Activated CD4-positive, alpha-beta T cell treated with anti-CD3 and anti-CD28 coated beads, Interleukin-2, amount 10 ng/mL, durations not matched to agents 7 days and 5 days (primary cell): ENCODE data around the gene PCSK7. TPM values are rescaled to one million over a fixed set of nuclear protein-coding genes. Genes with fewer than 3 reads are reported as not detected.

Source experiments
- CTCF ChIA-PET: fragments of 350-600 bp; sonication (Branson Sonifier 250); formaldehyde crosslinking; loops from one replicate; lab custom pipeline; 2021; ENCODE audit warnings: antibody characterized with exemption; lab: Charles Lee
- POLR2A ChIA-PET: fragments of 350-600 bp; sonication (Branson Sonifier 250); formaldehyde crosslinking; loops from one replicate; lab custom pipeline; 2021; ENCODE audit warnings: antibody characterized with exemption; lab: Charles Lee
- DNase-seq: peaks from one replicate; pipeline ENCODE4 v3.0.0-alpha.2; 2020
- H3K27ac Mint-ChIP-seq: one replicate; pipeline ENCODE4 v1.8.0; 2021; ENCODE audit warnings: mild to moderate bottlenecking, moderate library complexity, mixed read lengths
- H3K27me3 Mint-ChIP-seq: one replicate; pipeline ENCODE4 v1.8.0; 2021; ENCODE audit warnings: mixed read lengths
- H3K36me3 Mint-ChIP-seq: one replicate; pipeline ENCODE4 v1.8.0; 2021; ENCODE audit warnings: low read depth, mixed read lengths
- H3K4me1 Mint-ChIP-seq: one replicate; pipeline ENCODE4 v1.8.0; 2021; ENCODE audit warnings: mixed read lengths
- H3K4me3 Mint-ChIP-seq: one replicate; pipeline ENCODE4 v1.8.0; 2021; ENCODE audit warnings: mild to moderate bottlenecking, moderate library complexity, mixed read lengths
- H3K9me3 Mint-ChIP-seq: one replicate; pipeline ENCODE4 v1.8.0; 2021; ENCODE audit warnings: mixed read lengths
- total RNA-seq, 2 experiments: library from RNA; stranded (reverse); gene quantifications; one replicate each; pipeline ENCODE4 v1.2.3, GENCODE V29; 2021

The PCSK7 gene
- total RNA-seq, 2 experiments from 2014 or later = 187 to 224 TPM

- DNase-seq = no peak
- Mint-ChIP-seq H3K4me1 (peaks cover 9% of the 10 kb centered on the region), H3K4me3 (no peak overlapping the region), H3K36me3 (peaks cover 7% of the 10 kb centered on the region), H3K9me3 (no peaks in the 10 kb centered on the region), H3K27ac (no peak overlapping the region), H3K27me3 (no peaks in the 10 kb centered on the region)
- POLR2A ChIA-PET = no interaction called here
- CTCF ChIA-PET = no interaction called here
Observed at GRCh38 chr11:117255966-117256365, 24.1 kb upstream of the PCSK7 start.

GRCh38 chr11:117251506-117251905 is 19.6 kb upstream of the PCSK7 start:
- Mint-ChIP-seq H3K4me1 (peaks cover 4% of the 10 kb centered on the region), H3K36me3 (peaks cover 14% of the 10 kb centered on the region), H3K4me3 (no peak overlapping the region), H3K27me3 (no peaks in the 10 kb centered on the region), H3K9me3 (no peaks in the 10 kb centered on the region), H3K27ac (no peak overlapping the region)
- POLR2A ChIA-PET = no interaction called here
- DNase-seq = no peak
- CTCF ChIA-PET = no interaction called here

- CTCF ChIA-PET = no interaction called here
- DNase-seq = no peak
- POLR2A ChIA-PET = no interaction called here
- Mint-ChIP-seq H3K4me3 (no peak overlapping the region), H3K27me3 (no peaks in the 10 kb centered on the region), H3K27ac (no peak overlapping the region), H3K9me3 (no peaks in the 10 kb centered on the region), H3K36me3 (peaks cover 23% of the 10 kb centered on the region), H3K4me1 (peaks cover 3% of the 10 kb centered on the region)
Observed at GRCh38 chr11:117249571-117249970, 17.7 kb upstream of the PCSK7 start.

- Mint-ChIP-seq H3K4me3 (no peak overlapping the region), H3K27me3 (no peaks in the 10 kb centered on the region), H3K9me3 (no peaks in the 10 kb centered on the region), H3K36me3 (peaks cover 28% of the 10 kb centered on the region), H3K27ac (no peak overlapping the region), H3K4me1 (peaks cover 3% of the 10 kb centered on the region)
- no peak for DNase-seq
- ChIA-PET POLR2A (interaction anchor here (0.7 kb wide), 1 partner anchor 141 kb away, joined by 3 read pairs; no protein-coding TSS in a partner anchor), CTCF (interaction anchor here (1.1 kb wide), 1 partner anchor 15 kb away, joined by 3 read pairs; no protein-coding TSS in a partner anchor)
Observed at GRCh38 chr11:117248341-117248740, 16.5 kb upstream of the PCSK7 start.

DNA sequence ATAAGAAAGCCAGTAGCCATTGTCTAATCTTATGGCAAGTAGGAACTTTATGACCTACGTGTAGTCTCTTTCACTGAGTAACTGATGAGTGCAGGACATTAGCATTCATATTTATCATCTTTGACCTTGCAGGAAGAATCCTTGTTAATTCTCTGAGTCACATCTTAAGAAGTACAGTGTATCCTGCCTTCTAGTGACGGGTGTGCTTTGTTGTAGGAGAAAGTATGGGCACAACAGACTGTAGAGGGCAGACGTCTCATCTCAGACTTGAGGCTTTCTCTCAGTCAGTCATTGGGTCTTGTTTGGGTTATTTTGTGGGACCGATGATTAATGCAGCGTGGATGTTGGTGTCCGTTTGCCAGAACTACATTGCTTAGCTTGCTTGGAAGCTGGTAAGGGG is 7.4 kb upstream of the PCSK7 start:
- CTCF ChIA-PET = interaction anchor here (1.2 to 1.8 kb wide), 2 partner anchors 8 to 13 kb away, joined by 5 to 7 read pairs; partner anchors contain the start of gene PCSK7
- peaks cover 22% of the 10 kb centered on the region for H3K36me3 Mint-ChIP-seq
- POLR2A ChIA-PET = no interaction called here
- no peak overlapping the region for H3K4me3 Mint-ChIP-seq
- peaks cover 7% of the 10 kb centered on the region for H3K4me1 Mint-ChIP-seq
- no peaks in the 10 kb centered on the region for H3K9me3 Mint-ChIP-seq
- DNase-seq = no peak
- no peak overlapping the region for H3K27ac Mint-ChIP-seq
- no peaks in the 10 kb centered on the region for H3K27me3 Mint-ChIP-seq

- Mint-ChIP-seq H3K4me3 (no peak overlapping the region), H3K4me1 (peaks cover 18% of the 10 kb centered on the region), H3K9me3 (no peaks in the 10 kb centered on the region), H3K27ac (no peak overlapping the region), H3K36me3 (peaks cover 18% of the 10 kb centered on the region), H3K27me3 (no peaks in the 10 kb centered on the region)
- POLR2A ChIA-PET = no interaction called here
- CTCF ChIA-PET = interaction anchor here (1.5 kb wide), 1 partner anchor 12 kb away, joined by 4 read pairs; no protein-coding TSS in a partner anchor
- DNase-seq = no peak
Observed at GRCh38 chr11:117238221-117238620, 6.3 kb upstream of the PCSK7 start.

GRCh38 chr11:117232911-117233409 is 1.1 kb upstream of the PCSK7 start:
- Mint-ChIP-seq H3K36me3 (peaks cover 36% of the 10 kb centered on the region), H3K9me3 (no peaks in the 10 kb centered on the region), H3K4me3 (peak overlapping the region; percentile 85), H3K27ac (peak overlapping the region; percentile 89), H3K4me1 (peaks cover 44% of the 10 kb centered on the region), H3K27me3 (no peaks in the 10 kb centered on the region)
- CTCF ChIA-PET = interaction anchor here (0.7 to 1.7 kb wide), 5 partner anchors 11 to 41 kb away, joined by 3 to 11 read pairs (median 3); no protein-coding TSS in a partner anchor
- POLR2A ChIA-PET = no interaction called here
- no peak for DNase-seq

DNA sequence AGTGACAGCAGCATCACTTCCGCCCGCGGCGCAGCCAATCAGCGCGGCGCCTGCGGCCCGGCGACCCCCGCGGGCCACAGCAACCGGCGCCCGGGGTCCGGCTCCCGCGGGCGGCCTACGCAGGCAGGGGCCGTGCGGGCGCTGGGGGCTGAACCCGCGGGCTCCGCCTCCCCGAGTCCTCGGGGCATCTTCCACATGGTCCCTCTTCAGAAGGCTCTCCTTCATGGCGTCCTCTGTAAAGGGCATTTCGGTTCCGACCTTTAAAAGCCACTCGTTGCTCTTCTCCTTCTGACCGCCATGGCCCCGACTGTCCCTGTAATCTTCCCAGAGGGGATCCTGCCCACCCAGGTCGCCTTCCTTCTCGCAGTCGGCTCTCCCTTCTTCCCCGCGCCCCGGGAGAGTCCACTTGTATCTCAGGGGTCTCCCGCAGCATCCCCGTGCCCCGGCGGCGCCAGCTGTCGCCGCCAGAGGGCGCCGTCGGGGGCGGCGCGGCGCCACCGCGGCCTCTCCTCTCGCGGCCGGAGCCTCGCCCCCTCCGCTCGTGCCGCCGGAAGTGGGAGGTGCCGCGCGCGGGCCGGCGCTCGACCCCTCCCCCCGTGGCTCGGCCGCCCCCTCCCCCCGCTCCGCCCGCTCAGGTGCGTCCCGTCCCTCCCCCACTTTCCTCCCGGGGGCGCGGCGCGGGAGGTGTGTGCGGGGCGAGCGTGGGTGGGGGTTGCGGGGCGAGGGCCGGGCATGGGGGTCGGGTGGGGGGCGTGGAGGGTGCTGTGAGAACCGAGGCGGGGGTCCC is 412 bp upstream of the PCSK7 start, which contains the start of gene RNF214:
Gene RNF214 (plus strand): TSS at position 580 of the 787 bp plus-strand sequence. CDS start 1,602 bp downstream, outside the sequence.
- peaks cover 45% of the 10 kb centered on the region for H3K4me1 Mint-ChIP-seq
- ChIA-PET POLR2A (interaction anchor here (0.9 kb wide), 1 partner anchor 88 kb away, joined by 5 read pairs; no protein-coding TSS in a partner anchor), CTCF (interaction anchor here (0.8 to 2.3 kb wide), 10 partner anchors 7 to 72 kb away, joined by 3 to 11 read pairs (median 4); no protein-coding TSS in a partner anchor)
- peak; percentile 71 for DNase-seq
- H3K27ac Mint-ChIP-seq = peak within 1 kb of the TSS; percentile 100
- peak within 1 kb of the TSS; percentile 98 for H3K4me3 Mint-ChIP-seq
- H3K27me3 Mint-ChIP-seq = no peaks in the 10 kb centered on the region
- peaks cover 41% of the 10 kb centered on the region for H3K36me3 Mint-ChIP-seq
- no peaks in the 10 kb centered on the region for H3K9me3 Mint-ChIP-seq

DNA sequence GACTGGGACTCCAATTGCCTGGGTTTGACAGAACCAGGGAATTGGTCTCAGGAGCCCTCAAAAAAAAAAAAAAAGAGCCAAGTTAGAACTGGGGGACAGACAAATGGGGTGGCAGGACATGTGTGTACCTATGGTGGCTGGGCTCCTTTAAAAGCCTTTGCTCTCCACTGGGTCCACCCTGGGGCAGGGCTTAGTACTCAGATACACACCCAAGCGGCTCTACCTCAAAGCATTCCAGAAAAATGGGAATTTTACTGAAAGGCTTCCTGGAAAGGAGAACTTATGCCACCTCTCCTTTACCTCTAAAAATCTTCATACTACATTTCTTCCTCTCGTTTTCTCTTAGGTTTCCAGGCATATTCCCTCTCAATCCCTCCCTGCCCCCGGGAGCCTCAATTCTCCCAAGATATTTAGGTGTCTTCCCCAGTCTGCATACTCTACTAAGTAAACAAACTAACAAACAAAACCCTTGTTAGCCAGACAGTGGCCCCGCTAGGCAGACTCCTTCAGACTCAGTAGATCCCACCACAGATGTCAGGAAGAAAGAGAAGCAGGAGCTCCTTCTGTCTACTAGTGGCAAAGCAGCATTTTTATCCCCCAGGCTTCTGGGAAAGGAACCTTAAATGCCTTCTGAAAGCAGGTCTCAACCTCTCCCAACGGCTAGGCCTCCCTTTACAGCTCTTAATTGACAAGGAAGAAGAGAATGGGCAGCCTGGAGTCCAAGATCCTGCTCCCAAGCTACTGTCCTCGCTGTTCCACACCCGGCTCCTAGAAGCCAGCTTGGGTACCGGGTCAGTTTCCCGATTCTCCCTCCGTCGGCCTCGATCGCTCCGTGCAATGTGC is 653 bp downstream of the PCSK7 start:
- DNase-seq = no peak
- Mint-ChIP-seq H3K27me3 (no peaks in the 10 kb centered on the region), H3K27ac (peak overlapping the region; percentile 96), H3K36me3 (peaks cover 48% of the 10 kb centered on the region), H3K9me3 (no peaks in the 10 kb centered on the region), H3K4me3 (peak overlapping the region; percentile 98), H3K4me1 (peaks cover 53% of the 10 kb centered on the region)
- POLR2A ChIA-PET = interaction anchor here (0.9 kb wide), 1 partner anchor 86 kb away, joined by 5 read pairs; no protein-coding TSS in a partner anchor
- CTCF ChIA-PET = interaction anchor here (0.6 to 2.3 kb wide), 15 partner anchors 9 to 581 kb away, joined by 3 to 11 read pairs (median 3); no protein-coding TSS in a partner anchor

DNA sequence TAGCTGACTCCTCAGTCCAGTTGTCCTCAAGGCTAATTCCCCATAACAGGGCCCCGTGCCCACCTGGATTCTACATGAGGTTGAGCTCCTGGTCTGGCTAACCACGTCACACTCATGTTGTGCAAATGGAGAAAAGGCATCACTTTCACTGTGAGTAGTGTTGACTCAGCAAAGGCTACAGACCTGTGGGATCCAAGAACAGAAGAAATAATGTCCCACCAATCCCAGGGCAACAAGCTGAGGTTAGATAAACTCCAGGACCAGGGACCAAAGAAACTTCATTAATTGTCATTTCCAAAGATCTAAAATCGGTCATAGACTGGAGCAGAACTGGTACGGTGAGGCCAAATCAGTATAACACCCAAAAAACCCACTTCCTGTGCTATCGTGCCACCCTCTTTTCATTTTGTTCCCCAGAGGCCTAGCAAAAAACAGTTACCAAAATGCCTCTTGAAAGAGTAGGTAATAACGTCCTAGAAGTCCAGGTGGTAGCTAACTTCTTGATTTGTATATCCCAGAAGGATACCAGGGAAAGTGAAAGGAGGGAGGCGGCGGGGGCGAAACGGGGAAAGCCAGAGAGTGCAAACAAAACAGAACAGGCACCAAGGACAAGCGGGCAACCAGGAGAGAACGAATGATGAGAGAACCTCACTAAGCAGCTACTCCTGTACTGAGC is 1.4 kb downstream of the PCSK7 start:
- Mint-ChIP-seq H3K27ac (peak overlapping the region; percentile 96), H3K36me3 (peaks cover 53% of the 10 kb centered on the region), H3K4me1 (peaks cover 53% of the 10 kb centered on the region), H3K4me3 (peak overlapping the region; percentile 98), H3K9me3 (no peaks in the 10 kb centered on the region), H3K27me3 (no peaks in the 10 kb centered on the region)
- POLR2A ChIA-PET = no interaction called here
- DNase-seq = peak; percentile 63
- CTCF ChIA-PET = interaction anchor here (0.6 to 2.3 kb wide), 10 partner anchors 9 to 580 kb away, joined by 3 to 8 read pairs (median 4); no protein-coding TSS in a partner anchor

- DNase-seq = no peak
- ChIA-PET POLR2A (no interaction called here), CTCF (interaction anchor here (0.5 to 2.3 kb wide), 6 partner anchors 9 to 492 kb away, joined by 3 to 8 read pairs (median 4); no protein-coding TSS in a partner anchor)
- H3K36me3 Mint-ChIP-seq = peaks cover 58% of the 10 kb centered on the region
- peak overlapping the region; percentile 98 for H3K4me3 Mint-ChIP-seq
- H3K27me3 Mint-ChIP-seq = no peaks in the 10 kb centered on the region
- no peaks in the 10 kb centered on the region for H3K9me3 Mint-ChIP-seq
- peaks cover 53% of the 10 kb centered on the region for H3K4me1 Mint-ChIP-seq
- H3K27ac Mint-ChIP-seq = peak overlapping the region; percentile 96
Observed at GRCh38 chr11:117229931-117230285, 2.0 kb downstream of the PCSK7 start.

- ChIA-PET CTCF (interaction anchor here (0.5 to 1.5 kb wide), 4 partner anchors 8 to 492 kb away, joined by 3 to 8 read pairs (median 4); no protein-coding TSS in a partner anchor), POLR2A (no interaction called here)
- H3K27ac Mint-ChIP-seq = peak overlapping the region; percentile 96
- DNase-seq = no peak
- no peaks in the 10 kb centered on the region for H3K27me3 Mint-ChIP-seq
- peaks cover 53% of the 10 kb centered on the region for H3K4me1 Mint-ChIP-seq
- H3K36me3 Mint-ChIP-seq = peaks cover 60% of the 10 kb centered on the region
- no peaks in the 10 kb centered on the region for H3K9me3 Mint-ChIP-seq
- peak overlapping the region; percentile 98 for H3K4me3 Mint-ChIP-seq
Observed at GRCh38 chr11:117229411-117229810, 2.5 kb downstream of the PCSK7 start.
